IMR-90 (cell line): Measurements from ENCODE around the gene CABP7. TPM values are rescaled to one million over a fixed set of nuclear protein-coding genes. Genes with fewer than 3 reads are reported as not detected.

ENCODE experiments used
- ATAC-seq: fragments of 200-7000 bp; cut with Tn5 transposase; 2 replicates; pipeline ENCODE4 v1.9.1; 2020; ENCODE audit warnings: low read depth, mild to moderate bottlenecking, moderate library complexity
- BruUV-seq: library from RNA; stranded (reverse); fragments of 400-500 nt; replicated peaks from 2 replicates; lab custom pipeline; 2021; lab: Mats Ljungman, UMichigan
- CTCF ChIA-PET: fragments of 300-600 bp; formaldehyde crosslinking; extraction: SDS; loops from one replicate; lab custom pipeline; 2021; ENCODE audit warnings: antibody characterized with exemption; lab: Yijun Ruan, JAX
- POLR2A ChIA-PET: fragments of 300-600 bp; sonication (Branson Sonifier 250); formaldehyde crosslinking; loops from one replicate; lab custom pipeline; 2022; ENCODE audit warnings: antibody characterized with exemption; ENCODE audit not compliant: unreplicated experiment; lab: Charles Lee
- DNase-seq: peaks from one replicate; pipeline ENCODE4 v3.0.0; 2013
- H2AFZ ChIP-seq: replicated peaks from 2 replicates; pipeline ENCODE3; 2013; ENCODE audit warnings: low read length, mild to moderate bottlenecking; ENCODE audit not compliant: poor library complexity
- H2AK5ac ChIP-seq: 2 replicates; pipeline ENCODE4 v1.6.1; 2013; ENCODE audit warnings: low read depth, low read length, inconsistent platforms
- H2AK9ac ChIP-seq: replicated peaks from 2 replicates; pipeline ENCODE3; 2013; ENCODE audit warnings: mild to moderate bottlenecking, low read depth, low read length, moderate library complexity; ENCODE audit not compliant: poor library complexity
- H2BK120ac ChIP-seq: 2 replicates; pipeline ENCODE4 v1.6.1; 2013; ENCODE audit warnings: low read depth, low read length, inconsistent platforms
- H2BK15ac ChIP-seq: 3 replicates; pipeline ENCODE4 v1.6.1; 2013; ENCODE audit warnings: low read depth, low read length, inconsistent platforms
- H2BK20ac ChIP-seq: 2 replicates; pipeline ENCODE4 v1.6.1; 2013; ENCODE audit warnings: low read depth, mild to moderate bottlenecking, inconsistent platforms, low read length, moderate library complexity
- H2BK5ac ChIP-seq: 2 replicates; pipeline ENCODE4 v1.6.1; 2013; ENCODE audit warnings: mild to moderate bottlenecking, low read depth, low read length, inconsistent platforms; ENCODE audit not compliant: poor library complexity, severe bottlenecking
- H3K14ac ChIP-seq: replicated peaks from 2 replicates; pipeline ENCODE4 v1.6.1; 2013; ENCODE audit warnings: low read depth, low read length, inconsistent platforms
- H3K18ac ChIP-seq: 2 replicates; pipeline ENCODE4 v1.6.1; 2013; ENCODE audit warnings: low read depth, low read length, control low read depth
- H3K23ac ChIP-seq: 2 replicates; pipeline ENCODE4 v1.6.1; 2013; ENCODE audit warnings: low read depth, low read length, inconsistent platforms
- H3K27ac ChIP-seq: 2 replicates; pipeline ENCODE4 v1.5.1; 2013; ENCODE audit warnings: mild to moderate bottlenecking, control low read depth, low read length; ENCODE audit not compliant: insufficient read depth
- H3K27me3 ChIP-seq: 2 replicates; pipeline ENCODE4 v1.6.1; 2013; ENCODE audit warnings: low read length; ENCODE audit not compliant: control insufficient read depth, insufficient read depth
- H3K36me3 ChIP-seq: 2 replicates; pipeline ENCODE4 v1.6.1; 2013; ENCODE audit warnings: low read length, mixed read lengths; ENCODE audit not compliant: control insufficient read depth, insufficient read depth
- H3K4ac ChIP-seq: 2 replicates; pipeline ENCODE4 v1.6.1; 2013; ENCODE audit warnings: low read depth, low read length, inconsistent platforms
- H3K4me1 ChIP-seq: 2 replicates; pipeline ENCODE4 v1.6.1; 2013; ENCODE audit warnings: low read length, mixed read lengths; ENCODE audit not compliant: control insufficient read depth, insufficient read depth
- H3K4me2 ChIP-seq: 2 replicates; pipeline ENCODE4 v1.6.1; 2013; ENCODE audit warnings: low read depth, mild to moderate bottlenecking, control low read depth, low read length, moderate library complexity
- H3K4me3 ChIP-seq: 2 replicates; pipeline ENCODE4 v1.5.1; 2013; ENCODE audit warnings: low read depth, mild to moderate bottlenecking, control low read depth, low read length, moderate library complexity; ENCODE audit not compliant: insufficient read depth
- H3K56ac ChIP-seq: 2 replicates; pipeline ENCODE4 v1.6.1; 2013; ENCODE audit warnings: low read length, inconsistent platforms; ENCODE audit not compliant: insufficient read depth; ENCODE audit errors: extremely low read depth
- H3K79me1 ChIP-seq, 2 experiments: 2 replicates each; pipeline ENCODE4 v1.6.1; 2013; ENCODE audit warnings: low read length in 2 of 2, inconsistent platforms in 1 of 2, low read depth in 1 of 2
- H3K9ac ChIP-seq: 2 replicates; pipeline ENCODE4 v1.6.1; 2013; ENCODE audit warnings: low read depth, low read length, control low read depth
- H3K9me1 ChIP-seq: 2 replicates; pipeline ENCODE4 v1.6.1; 2013; ENCODE audit warnings: low read length, inconsistent platforms; ENCODE audit not compliant: insufficient read depth
- H3K9me3 ChIP-seq: 2 replicates; pipeline ENCODE4 v1.6.1; 2013; ENCODE audit warnings: low read length; ENCODE audit not compliant: control insufficient read depth, insufficient read depth
- H4K20me1 ChIP-seq: 2 replicates; pipeline ENCODE4 v1.6.1; 2013; ENCODE audit warnings: low read length, inconsistent platforms; ENCODE audit not compliant: insufficient read depth
- H4K5ac ChIP-seq: 2 replicates; pipeline ENCODE4 v1.6.1; 2013; ENCODE audit warnings: mild to moderate bottlenecking, low read depth, low read length, control low read depth
- H4K8ac ChIP-seq, 2 experiments: 2 replicates each; pipeline ENCODE4 v1.6.1; 2013; ENCODE audit warnings: low read depth in 2 of 2, low read length in 2 of 2, control low read depth in 1 of 2, inconsistent platforms in 1 of 2
- H4K91ac ChIP-seq: 2 replicates; pipeline ENCODE4 v1.6.1; 2013; ENCODE audit warnings: low read depth, low read length, inconsistent platforms; ENCODE audit not compliant: insufficient read depth
- BHLHE40 ChIP-seq: fragments of 150-350 bp; IDR thresholded peaks from 2 replicates; pipeline ENCODE4 v1.6.1; 2016; ENCODE audit warnings: mild to moderate bottlenecking, low read depth, low read length
- CEBPB ChIP-seq: IDR thresholded peaks from 2 replicates; pipeline ENCODE4 v1.6.1; 2012; ENCODE audit warnings: low read depth, low read length, improper control_type of control experiment
- CHD1 ChIP-seq: IDR thresholded peaks from 2 replicates; pipeline ENCODE4 v1.6.1; 2012; ENCODE audit warnings: low read depth, low read length, improper control_type of control experiment
- CTCF ChIP-seq: conservative IDR thresholded peaks from 2 replicates; pipeline ENCODE4 v1.5.1; 2012; ENCODE audit warnings: mild to moderate bottlenecking, low read depth, low read length, improper control_type of control experiment
- FOS ChIP-seq: fragments of 150-350 bp; IDR thresholded peaks from 2 replicates; pipeline ENCODE4 v1.6.1; 2016; ENCODE audit warnings: low read depth, low read length
- MAFK ChIP-seq: IDR thresholded peaks from 2 replicates; pipeline ENCODE4 v1.6.1; 2012; ENCODE audit warnings: low read depth, low read length, improper control_type of control experiment
- MAZ ChIP-seq: IDR thresholded peaks from 2 replicates; pipeline ENCODE4 v1.6.1; 2012; ENCODE audit warnings: low read depth, mild to moderate bottlenecking, low read length, improper control_type of control experiment, moderate library complexity, borderline replicate concordance
- MXI1 ChIP-seq: IDR thresholded peaks from 2 replicates; pipeline ENCODE4 v1.6.1; 2012; ENCODE audit warnings: low read depth, mild to moderate bottlenecking, low read length, moderate library complexity, borderline replicate concordance
- NFE2L2 ChIP-seq: fragments of 150-350 bp; IDR thresholded peaks from 2 replicates; pipeline ENCODE4 v1.6.1; 2016; ENCODE audit warnings: low read depth, mild to moderate bottlenecking, low read length
- POLR2A ChIP-seq: IDR thresholded peaks from 2 replicates; pipeline ENCODE4 v1.6.1; 2012; ENCODE audit warnings: mild to moderate bottlenecking, low read depth, low read length
- RAD21 ChIP-seq: IDR thresholded peaks from 2 replicates; pipeline ENCODE4 v1.6.1; 2012; ENCODE audit warnings: low read length, improper control_type of control experiment
- RCOR1 ChIP-seq: IDR thresholded peaks from 2 replicates; pipeline ENCODE4 v1.6.1; 2012; ENCODE audit warnings: mild to moderate bottlenecking, low read length, improper control_type of control experiment; ENCODE audit not compliant: insufficient replicate concordance
- RFX5 ChIP-seq: IDR thresholded peaks from 2 replicates; pipeline ENCODE4 v1.8.0; 2012; ENCODE audit warnings: low read depth, mild to moderate bottlenecking, low read length, moderate library complexity
- SMC3 ChIP-seq: fragments of 150-350 bp; IDR thresholded peaks from 2 replicates; pipeline ENCODE4 v1.6.1; 2016; ENCODE audit warnings: low read depth, mild to moderate bottlenecking, antibody characterized with exemption, low read length, moderate library complexity
- USF2 ChIP-seq: fragments of 150-350 bp; IDR thresholded peaks from 2 replicates; pipeline ENCODE4 v1.6.1; 2017; ENCODE audit warnings: mild to moderate bottlenecking, antibody characterized with exemption, low read length, low read depth
- WGBS, 2 experiments: methylation state at CpG; one replicate each; pipeline versions ENCODE4 v1.1.5 to v1.1.7; 2013; ENCODE audit warnings: missing lambda C conversion rate in 2 of 2; ENCODE audit not compliant: insufficient read length in 1 of 2; ENCODE audit errors: extremely low coverage in 2 of 2; 5-methylcytosine and 5-hydroxymethylcytosine counted together
- dilution Hi-C: fragments of 300-500 bp; cut with HindIII; formaldehyde crosslinking; loops from one replicate; pipeline ENCODE4 v1.14.3; 2018; ENCODE audit warnings: low sequenced_read_pairs; ENCODE audit not compliant: unreplicated experiment
- in situ Hi-C: fragments of 300-500 bp; cut with MboI; formaldehyde crosslinking; loops from 3 replicates; pipeline ENCODE4 v1.14.3; 2019; ENCODE audit warnings: low sequenced_read_pairs, inconsistent platforms, mixed read lengths
- intact Hi-C: fragments of 100-400 bp; cut with micrococcal nuclease; formaldehyde crosslinking; loops from 2 replicates; pipeline ENCODE4 v1.10.0; 2022
- polyA plus RNA-seq, 3 experiments: library from polyadenylated mRNA; depleted of rRNA; stranded (reverse); fragments of >200 nt; gene quantifications; 2 replicates each; pipeline ENCODE4 v1.2.3, GENCODE V29; 2012; ENCODE audit warnings: low replicate concordance in 1 of 3
- total RNA-seq: library from RNA; depleted of rRNA; stranded (reverse); fragments of >200 nt; gene quantifications from 2 replicates; pipeline ENCODE4 v1.2.3, GENCODE V29; 2012
- TF ChIP-seq, protein P1 (sequence below): fragments of 150-350 bp; IDR thresholded peaks from 2 replicates; pipeline ENCODE4 v1.6.1; 2016; ENCODE audit warnings: low read depth, mild to moderate bottlenecking, low read length, moderate library complexity, borderline replicate concordance

The CABP7 gene
- total and polyA plus RNA-seq, 2 of the 4 experiments (the other 2 are of a cell fraction) = under 0.01 to 0.03 TPM

DNA sequence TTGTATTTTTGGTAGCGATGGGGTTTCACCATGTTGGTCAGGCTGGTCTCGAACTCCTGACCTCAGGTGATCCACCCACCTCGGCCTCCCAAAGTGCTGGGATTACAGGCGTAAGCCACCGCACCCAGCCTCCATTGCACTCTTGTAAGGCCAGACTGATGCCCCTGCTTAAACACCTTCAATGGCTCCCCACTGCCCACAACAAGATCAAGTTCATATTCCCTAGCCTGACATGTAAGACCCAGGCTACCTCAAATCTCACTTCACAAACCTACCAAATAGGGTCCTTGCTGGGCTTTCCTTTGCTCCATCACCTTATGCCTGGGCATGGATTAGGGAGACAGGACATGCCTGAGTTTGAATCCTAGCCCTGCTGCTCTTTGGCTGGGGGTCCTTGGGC, 60.4 kb downstream of the CABP7 start:
- H4K20me1 ChIP-seq = no peaks in the 10 kb centered on the region
- no peak overlapping the region for H3K9ac ChIP-seq
- peak overlapping the region; percentile 98 for H3K4ac ChIP-seq
- no peaks in the 10 kb centered on the region for H3K9me3 ChIP-seq
- H4K8ac ChIP-seq = peak overlapping the region; percentile 63 to 99
- H2AK9ac ChIP-seq = peak overlapping the region; percentile 74
- H2AFZ ChIP-seq = no peak overlapping the region
- peak overlapping the region; percentile 98 for H2BK20ac ChIP-seq
- peak overlapping the region; percentile 99 for H4K91ac ChIP-seq
- H3K18ac ChIP-seq = peak overlapping the region; percentile 90
- in situ Hi-C loops = no loop called here
- H3K4me1 ChIP-seq = peaks cover 31% of the 10 kb centered on the region
- no peak overlapping the region for H3K4me3 ChIP-seq
- ATAC-seq (no peak), DNase-seq (no peak)
- ChIA-PET POLR2A (no interaction called here), CTCF (interaction anchor here (1.7 kb wide), 1 partner anchor 225 kb away, joined by 4 read pairs; no protein-coding TSS in a partner anchor)
- peaks cover 0 to 12% of the 10 kb centered on the region in 2 experiments; a peak in 2 of 4 replicates for H3K79me1 ChIP-seq
- peak overlapping the region; percentile 69; the same call in 1 of the 2 replicates for H3K56ac ChIP-seq
- peak overlapping the region; percentile 78 for H4K5ac ChIP-seq
- H3K4me2 ChIP-seq = peak overlapping the region; percentile 16; the same call in 1 of the 2 replicates
- TF ChIP-seq SMC3 = no peak
- TF ChIP-seq MAZ = no peak
- no peak for TF ChIP-seq RFX5
- TF ChIP-seq BHLHE40 = no peak
- TF ChIP-seq RCOR1 = no peak
- TF ChIP-seq RAD21 = no peak
- TF ChIP-seq CEBPB = no peak
- no peak for TF ChIP-seq POLR2A
- no peak for TF ChIP-seq FOS
- no peak for TF ChIP-seq MAFK
- no peak for TF ChIP-seq CTCF
- no peak for TF ChIP-seq NFE2L2
- TF ChIP-seq CHD1 = no peak
- TF ChIP-seq, protein P1, sequence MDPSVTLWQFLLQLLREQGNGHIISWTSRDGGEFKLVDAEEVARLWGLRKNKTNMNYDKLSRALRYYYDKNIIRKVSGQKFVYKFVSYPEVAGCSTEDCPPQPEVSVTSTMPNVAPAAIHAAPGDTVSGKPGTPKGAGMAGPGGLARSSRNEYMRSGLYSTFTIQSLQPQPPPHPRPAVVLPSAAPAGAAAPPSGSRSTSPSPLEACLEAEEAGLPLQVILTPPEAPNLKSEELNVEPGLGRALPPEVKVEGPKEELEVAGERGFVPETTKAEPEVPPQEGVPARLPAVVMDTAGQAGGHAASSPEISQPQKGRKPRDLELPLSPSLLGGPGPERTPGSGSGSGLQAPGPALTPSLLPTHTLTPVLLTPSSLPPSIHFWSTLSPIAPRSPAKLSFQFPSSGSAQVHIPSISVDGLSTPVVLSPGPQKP = no peak
- no peak for TF ChIP-seq MXI1
- TF ChIP-seq USF2 = no peak
- no TSS peak for BruUV-seq
- WGBS, 2 experiments = no CpG with 5 or more reads among the region's 5 CpGs
- no peaks in the 10 kb centered on the region for H3K36me3 ChIP-seq
- H2BK15ac ChIP-seq = peak overlapping the region; percentile 86; the same call in 2 of the 3 replicates
- peak overlapping the region; percentile 96 for H2BK5ac ChIP-seq
- H2BK120ac ChIP-seq = peak overlapping the region; percentile 99
- dilution Hi-C loops = no loop called here
- H3K27me3 ChIP-seq = no peaks in the 10 kb centered on the region
- H3K9me1 ChIP-seq = peaks cover 18% of the 10 kb centered on the region
- intact Hi-C loops = no loop called here
- peak overlapping the region; percentile 54 for H3K27ac ChIP-seq
- peak overlapping the region; percentile 89 for H3K23ac ChIP-seq
- H3K14ac ChIP-seq = peak overlapping the region; percentile 46
- H2AK5ac ChIP-seq = peak overlapping the region; percentile 95
